Neural progenitor cell (in vitro differentiated cells): ENCODE results near the gene DCTN4. TPM values are rescaled to one million over a fixed set of nuclear protein-coding genes. Genes with fewer than 3 reads are reported as not detected.

Source experiments
- DNase-seq: peaks from one replicate; pipeline ENCODE4 v3.0.0-alpha.2; 2016; ENCODE audit warnings: low spot score
- H2AFZ ChIP-seq: fragments of 200-600 bp; sonication (generic); replicated peaks from 2 replicates; pipeline ENCODE4 v1.6.1; 2016; ENCODE audit warnings: antibody characterized with exemption
- H3F3A ChIP-seq: fragments of 200-600 bp; sonication (generic); 2 replicates; pipeline ENCODE4 v1.6.1; 2016; ENCODE audit warnings: antibody characterized with exemption, low read depth
- H3K27ac ChIP-seq: fragments of 200-600 bp; sonication (generic); 2 replicates; pipeline ENCODE4 v1.5.1; 2016; ENCODE audit warnings: mild to moderate bottlenecking
- H3K27me3 ChIP-seq: fragments of 200-600 bp; sonication (generic); 2 replicates; pipeline ENCODE4 v1.6.1; 2016; ENCODE audit warnings: mild to moderate bottlenecking, moderate library complexity
- H3K36me3 ChIP-seq: fragments of 200-600 bp; sonication (generic); 2 replicates; pipeline ENCODE4 v1.5.1; 2016
- H3K4me1 ChIP-seq: fragments of 200-600 bp; sonication (generic); 2 replicates; pipeline ENCODE4 v1.6.1; 2016; ENCODE audit warnings: mixed run types
- H3K4me2 ChIP-seq: fragments of 200-600 bp; sonication (generic); 2 replicates; pipeline ENCODE4 v1.6.1; 2016
- H3K4me3 ChIP-seq: fragments of 200-600 bp; sonication (generic); 2 replicates; pipeline ENCODE4 v1.5.1; 2016
- H3K79me2 ChIP-seq: fragments of 200-600 bp; sonication (generic); 2 replicates; pipeline ENCODE4 v1.6.1; 2016; ENCODE audit warnings: low read depth
- H3K9ac ChIP-seq: fragments of 200-600 bp; sonication (generic); 2 replicates; pipeline ENCODE4 v1.6.1; 2016
- H3K9me3 ChIP-seq: fragments of 200-600 bp; sonication (generic); 2 replicates; pipeline ENCODE4 v1.5.1; 2016; ENCODE audit warnings: low read depth
- H4K20me1 ChIP-seq: fragments of 200-600 bp; sonication (generic); 2 replicates; pipeline ENCODE4 v1.6.1; 2016; ENCODE audit warnings: low read depth
- H3K27ac Mint-ChIP-seq: 3 replicates; pipeline ENCODE4 v1.8.0; 2021; ENCODE audit warnings: mixed read lengths
- H3K27me3 Mint-ChIP-seq: 2 replicates; pipeline ENCODE4 v1.8.0; 2022; ENCODE audit warnings: low read depth, mild to moderate bottlenecking, inconsistent platforms, moderate library complexity, mixed read lengths; ENCODE audit not compliant: insufficient read depth
- H3K36me3 Mint-ChIP-seq: 3 replicates; pipeline ENCODE4 v1.8.0; 2021; ENCODE audit warnings: mixed read lengths
- H3K4me1 Mint-ChIP-seq: 3 replicates; pipeline ENCODE4 v1.8.0; 2021; ENCODE audit warnings: mixed read lengths
- H3K4me3 Mint-ChIP-seq: 3 replicates; pipeline ENCODE4 v1.8.0; 2021; ENCODE audit warnings: mild to moderate bottlenecking, moderate library complexity, mixed read lengths
- H3K9me3 Mint-ChIP-seq: 3 replicates; pipeline ENCODE4 v1.8.0; 2020; ENCODE audit warnings: mixed read lengths
- EZH2 ChIP-seq: fragments of 200-600 bp; sonication (generic); IDR thresholded peaks from 2 replicates; pipeline ENCODE4 v1.6.1; 2017; ENCODE audit warnings: antibody characterized with exemption, mild to moderate bottlenecking, moderate library complexity
- EZH2phosphoT487 ChIP-seq: fragments of 200-600 bp; sonication (generic); IDR thresholded peaks from 2 replicates; pipeline ENCODE4 v1.6.1; 2017; ENCODE audit warnings: antibody characterized with exemption
- total RNA-seq: library from RNA; depleted of rRNA; stranded (reverse); fragments of >200 nt; gene quantifications from 2 replicates; pipeline ENCODE4 v1.2.3, GENCODE V29; 2015; ENCODE audit warnings: low replicate concordance
- TF ChIP-seq, protein P1 (sequence below): fragments of 200-600 bp; sonication (generic); IDR thresholded peaks from 2 replicates; pipeline ENCODE4 v1.5.1; 2017; ENCODE audit warnings: antibody characterized with exemption, mild to moderate bottlenecking

Gene DCTN4
- total RNA-seq, 1 donor from 2014 or later = 65.8 TPM

DNA sequence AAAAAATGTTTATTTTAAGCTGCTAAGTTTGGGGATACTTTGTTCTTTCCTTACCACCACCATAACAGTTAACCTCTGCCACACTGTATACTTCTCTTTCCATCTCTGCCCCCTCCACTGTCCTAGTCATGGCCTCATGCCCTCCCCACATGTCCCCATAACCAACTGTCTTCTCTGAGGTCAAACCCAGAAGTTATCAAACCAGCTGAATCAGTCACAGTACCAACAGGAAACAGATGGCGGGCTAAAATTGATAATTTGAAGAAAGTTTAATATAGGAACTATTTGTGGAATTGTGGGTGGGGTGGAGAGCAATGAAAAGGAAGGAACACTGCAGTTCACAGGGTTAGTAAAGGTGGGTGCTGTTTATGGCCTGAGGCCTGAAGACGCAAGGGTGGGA is 5.7 kb upstream of the DCTN4 start:
- no peaks in the 10 kb centered on the region for H3K4me1 ChIP-seq
- no peak overlapping the region for H3K4me2 ChIP-seq
- no peak overlapping the region for H3K9ac ChIP-seq
- Mint-ChIP-seq H3K9me3 (peaks cover 2% of the 10 kb centered on the region), H3K36me3 (no peaks in the 10 kb centered on the region), H3K27ac (no peak overlapping the region), H3K4me3 (no peak overlapping the region), H3K27me3 (peaks cover 3% of the 10 kb centered on the region), H3K4me1 (no peaks in the 10 kb centered on the region)
- H3K27ac ChIP-seq = no peak overlapping the region
- H3K27me3 ChIP-seq = no peaks in the 10 kb centered on the region
- no peaks in the 10 kb centered on the region for H3K79me2 ChIP-seq
- H3K4me3 ChIP-seq = no peak overlapping the region
- no peaks in the 10 kb centered on the region for H4K20me1 ChIP-seq
- no peak for TF ChIP-seq EZH2phosphoT487
- no peak for TF ChIP-seq EZH2
- TF ChIP-seq, protein P1, sequence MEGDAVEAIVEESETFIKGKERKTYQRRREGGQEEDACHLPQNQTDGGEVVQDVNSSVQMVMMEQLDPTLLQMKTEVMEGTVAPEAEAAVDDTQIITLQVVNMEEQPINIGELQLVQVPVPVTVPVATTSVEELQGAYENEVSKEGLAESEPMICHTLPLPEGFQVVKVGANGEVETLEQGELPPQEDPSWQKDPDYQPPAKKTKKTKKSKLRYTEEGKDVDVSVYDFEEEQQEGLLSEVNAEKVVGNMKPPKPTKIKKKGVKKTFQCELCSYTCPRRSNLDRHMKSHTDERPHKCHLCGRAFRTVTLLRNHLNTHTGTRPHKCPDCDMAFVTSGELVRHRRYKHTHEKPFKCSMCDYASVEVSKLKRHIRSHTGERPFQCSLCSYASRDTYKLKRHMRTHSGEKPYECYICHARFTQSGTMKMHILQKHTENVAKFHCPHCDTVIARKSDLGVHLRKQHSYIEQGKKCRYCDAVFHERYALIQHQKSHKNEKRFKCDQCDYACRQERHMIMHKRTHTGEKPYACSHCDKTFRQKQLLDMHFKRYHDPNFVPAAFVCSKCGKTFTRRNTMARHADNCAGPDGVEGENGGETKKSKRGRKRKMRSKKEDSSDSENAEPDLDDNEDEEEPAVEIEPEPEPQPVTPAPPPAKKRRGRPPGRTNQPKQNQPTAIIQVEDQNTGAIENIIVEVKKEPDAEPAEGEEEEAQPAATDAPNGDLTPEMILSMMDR = no peak
- no peaks in the 10 kb centered on the region for H3K9me3 ChIP-seq
- no peaks in the 10 kb centered on the region for H3K36me3 ChIP-seq
- no peak for DNase-seq
- H3F3A ChIP-seq = peaks cover under 1% of the 10 kb centered on the region
- no peak overlapping the region for H2AFZ ChIP-seq

DNA sequence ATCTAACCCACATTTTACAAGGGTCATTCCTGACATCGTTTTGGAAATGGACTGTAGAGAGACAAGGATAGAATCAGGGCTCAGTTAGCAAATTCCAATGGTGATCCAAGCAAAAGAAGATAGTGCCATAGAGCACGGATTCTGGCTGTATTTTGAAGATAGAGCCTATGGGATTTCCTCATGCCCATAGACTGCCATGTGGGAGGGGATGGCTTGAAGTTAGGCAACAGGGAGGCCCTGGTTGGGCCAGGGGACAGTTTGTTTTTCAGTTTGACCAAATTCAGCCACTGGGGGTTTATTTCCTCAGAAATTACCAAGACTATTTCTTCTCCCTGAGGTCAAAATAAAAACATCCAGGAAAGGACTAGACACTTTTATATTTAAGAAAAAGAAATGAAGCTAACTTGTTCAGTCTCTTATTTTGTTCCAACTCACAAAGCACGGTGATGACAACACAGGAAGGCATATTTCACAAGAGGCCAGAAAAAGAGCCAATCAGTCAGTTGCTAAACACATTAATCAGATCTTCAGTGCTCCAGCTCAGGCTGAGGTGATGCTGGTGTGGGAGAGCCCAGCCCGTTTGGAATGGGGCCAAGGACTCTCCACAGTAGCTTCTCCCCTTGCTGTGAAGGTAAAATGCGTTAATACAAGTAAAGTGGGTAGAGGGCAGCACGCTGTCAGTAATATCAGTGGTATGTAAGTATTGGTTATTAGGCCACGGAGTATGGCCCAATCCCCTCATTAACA is 4.4 kb upstream of the DCTN4 start:
- Histone ChIP-seq H3K79me2 (peaks cover 2% of the 10 kb centered on the region), H3K4me3 (no peak overlapping the region), H3K9me3 (no peaks in the 10 kb centered on the region), H3K9ac (no peak overlapping the region), H3K27me3 (no peaks in the 10 kb centered on the region), H2AFZ (peak overlapping the region; percentile 32), H3F3A (peaks cover 10% of the 10 kb centered on the region), H3K4me2 (no peak overlapping the region), H3K36me3 (no peaks in the 10 kb centered on the region), H4K20me1 (no peaks in the 10 kb centered on the region), H3K27ac (no peak overlapping the region), H3K4me1 (no peaks in the 10 kb centered on the region)
- no peak for TF ChIP-seq EZH2phosphoT487
- TF ChIP-seq EZH2 = no peak
- TF ChIP-seq, protein P1 = no peak
- no peaks in the 10 kb centered on the region for H3K4me1 Mint-ChIP-seq
- H3K27me3 Mint-ChIP-seq = peaks cover 3% of the 10 kb centered on the region
- DNase-seq = no peak
- no peak overlapping the region for H3K4me3 Mint-ChIP-seq
- peaks cover 6% of the 10 kb centered on the region for H3K9me3 Mint-ChIP-seq
- no peak overlapping the region for H3K27ac Mint-ChIP-seq
- no peaks in the 10 kb centered on the region for H3K36me3 Mint-ChIP-seq

DNA sequence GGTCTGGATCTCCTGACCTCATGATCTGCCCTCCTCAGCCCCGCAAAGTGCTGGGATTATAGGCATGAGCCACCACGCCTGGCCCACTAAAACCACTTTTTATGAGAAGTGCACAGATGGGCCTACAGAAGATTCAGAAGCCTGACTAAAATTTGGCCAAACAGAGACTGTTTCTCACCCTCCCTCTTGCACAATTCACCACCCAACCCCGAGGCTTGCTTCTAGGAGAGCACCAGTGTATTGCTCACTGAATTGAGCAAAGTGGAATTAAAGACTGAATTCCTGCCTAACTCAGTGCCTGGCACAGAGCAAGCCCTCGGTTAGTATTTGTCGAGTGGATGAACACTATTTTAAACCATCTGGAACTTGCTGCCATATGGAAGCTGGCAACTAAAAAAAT is 3.4 kb upstream of the DCTN4 start:
- H3K9me3 Mint-ChIP-seq = peaks cover 6% of the 10 kb centered on the region
- Histone ChIP-seq H3K9me3 (no peaks in the 10 kb centered on the region), H3K4me2 (no peak overlapping the region), H3K27ac (no peak overlapping the region), H3K4me1 (no peaks in the 10 kb centered on the region), H3K9ac (no peak overlapping the region), H2AFZ (no peak overlapping the region), H3F3A (peaks cover 10% of the 10 kb centered on the region), H3K36me3 (no peaks in the 10 kb centered on the region), H3K79me2 (peaks cover 12% of the 10 kb centered on the region), H4K20me1 (no peaks in the 10 kb centered on the region), H3K27me3 (no peaks in the 10 kb centered on the region), H3K4me3 (no peak overlapping the region)
- H3K4me1 Mint-ChIP-seq = peaks cover 2% of the 10 kb centered on the region
- H3K27me3 Mint-ChIP-seq = peaks cover 3% of the 10 kb centered on the region
- peaks cover under 1% of the 10 kb centered on the region for H3K36me3 Mint-ChIP-seq
- H3K27ac Mint-ChIP-seq = no peak overlapping the region
- no peak overlapping the region for H3K4me3 Mint-ChIP-seq
- TF ChIP-seq, protein P1 = no peak
- TF ChIP-seq EZH2phosphoT487 = no peak
- no peak for TF ChIP-seq EZH2
- no peak for DNase-seq
